Left ventricle myocardium inferior (tissue), 1 donor: ENCODE measurements around the gene C10orf90. TPM values are rescaled to one million over a fixed set of nuclear protein-coding genes. Genes with fewer than 3 reads are reported as not detected.
A peak's percentile ranks its signal among the peaks of the same experiment; 100 is the strongest.
"Not testable (repeated sequence)": the region's sequence is repeated elsewhere in the genome, so short reads cannot be mapped to it uniquely, and the experiment has no call there.

ENCODE experiments used
- DNase-seq: peaks from one replicate; pipeline ENCODE4 v3.0.0-alpha.2; 2020
- H3K27ac ChIP-seq: fragments of 200-600 bp; replicated peaks from 2 replicates; pipeline ENCODE4 v1.8.0; 2021
- H3K27me3 ChIP-seq: fragments of 200-600 bp; 2 replicates; pipeline ENCODE4 v1.8.0; 2021; ENCODE audit warnings: low read depth
- H3K36me3 ChIP-seq: fragments of 200-600 bp; 2 replicates; pipeline ENCODE4 v1.8.0; 2021
- H3K4me1 ChIP-seq: fragments of 200-600 bp; 2 replicates; pipeline ENCODE4 v1.8.0; 2021
- H3K4me3 ChIP-seq: fragments of 200-600 bp; 2 replicates; pipeline ENCODE4 v1.8.0; 2021; ENCODE audit warnings: mild to moderate bottlenecking, moderate library complexity
- H3K9me3 ChIP-seq: fragments of 200-600 bp; replicated peaks from 2 replicates; pipeline ENCODE4 v1.8.0; 2021
- CTCF ChIP-seq: fragments of 200-600 bp; IDR thresholded peaks from 2 replicates; pipeline ENCODE4 v1.8.0; 2021; ENCODE audit warnings: antibody characterized with exemption, mild to moderate bottlenecking, borderline replicate concordance
- intact Hi-C: fragments of 100-400 bp; cut with micrococcal nuclease; formaldehyde crosslinking; loops from one replicate; pipeline ENCODE4 v1.11.0; 2022
- total RNA-seq: library from RNA; stranded (reverse); fragmentation: NEBNext Ultra II Directional; extraction: Animal tissue kit (Norgen Biotek cat#: 25700); gene quantifications from one replicate; pipeline ENCODE4 v1.2.1, GENCODE V29; 2021
- donor health status: DM: no; HTN: yes; CAD: no; lungs with severe emphysema.

The C10orf90 gene
- total RNA-seq, 1 donor from 2014 or later: not detected

- intact Hi-C loops: no loop called here
- no peak for TF ChIP-seq CTCF
- peak; percentile 49 for DNase-seq
- Histone ChIP-seq H3K27ac (peak within 1 kb of the TSS; percentile 33), H3K9me3 (peaks cover 5% of the 10 kb centered on the region), H3K4me1 (peaks cover 17% of the 10 kb centered on the region), H3K4me3 (peak within 1 kb of the TSS; percentile 63), H3K36me3 (no peaks in the 10 kb centered on the region), H3K27me3 (peaks cover 80% of the 10 kb centered on the region)
These were observed 282.3 kb downstream of the C10orf90 start, which contains the start of gene ADAM12 for GRCh38 chr10:126387931-126388911. TSS of gene ADAM12 (minus strand) at chr10:126388477. CDS start at chr10:126388145, 332 bp downstream.

GRCh38 chr10:126387041-126387921 lies 283.2 kb downstream of the C10orf90 start:
- peaks cover 17% of the 10 kb centered on the region for H3K4me1 ChIP-seq
- H3K27me3 ChIP-seq: peaks cover 87% of the 10 kb centered on the region
- DNase-seq: peak; percentile 44
- no peaks in the 10 kb centered on the region for H3K36me3 ChIP-seq
- peak overlapping the region; percentile 63 for H3K4me3 ChIP-seq
- intact Hi-C loops: no loop called here
- H3K9me3 ChIP-seq: peaks cover 5% of the 10 kb centered on the region
- H3K27ac ChIP-seq: no peak overlapping the region
- peak; percentile 72 for TF ChIP-seq CTCF

GRCh38 chr10:126384269-126384873 lies 286.1 kb downstream of the C10orf90 start:
- TF ChIP-seq CTCF: no peak
- Histone ChIP-seq H3K4me3 (no peak overlapping the region), H3K9me3 (peaks cover 6% of the 10 kb centered on the region), H3K27ac (no peak overlapping the region), H3K27me3 (peaks cover 76% of the 10 kb centered on the region), H3K36me3 (no peaks in the 10 kb centered on the region), H3K4me1 (peaks cover 17% of the 10 kb centered on the region)
- intact Hi-C loops: no loop called here
- no peak for DNase-seq

GRCh38 chr10:126380352-126381076 lies 290.0 kb downstream of the C10orf90 start:
- intact Hi-C loops: no loop called here

GRCh38 chr10:126379166-126379565 lies 291.3 kb downstream of the C10orf90 start:
- H3K4me3 ChIP-seq, intact Hi-C loops, H3K36me3 ChIP-seq, H3K4me1 ChIP-seq, H3K27ac ChIP-seq, DNase-seq: not testable (repeated sequence)
- Histone ChIP-seq H3K9me3 (peaks cover 19% of the 10 kb centered on the region), H3K27me3 (peaks cover 27% of the 10 kb centered on the region)

More at GRCh38 chr10:126380352-126381076, 290.0 kb downstream of the C10orf90 start:
- H3K27me3 ChIP-seq: peaks cover 38% of the 10 kb centered on the region
- no peaks in the 10 kb centered on the region for H3K36me3 ChIP-seq
- TF ChIP-seq CTCF: no peak
- H3K4me1 ChIP-seq: no peaks in the 10 kb centered on the region
- no peak for DNase-seq
- H3K27ac ChIP-seq: no peak overlapping the region
- peaks cover 9% of the 10 kb centered on the region for H3K9me3 ChIP-seq
- H3K4me3 ChIP-seq: no peak overlapping the region
